Uterus (tissue), 2 donors: ENCODE results near the gene COQ5.

Source experiments
- CTCF ChIP-seq, 4 experiments: fragments of 200-600 bp in 2 of 4; fragments of 450-650 bp in 2 of 4; sonication (generic) in 2 of 4; IDR thresholded peaks; one replicate each; pipeline ENCODE4 v1.5.1; 2016 to 2019; ENCODE audit warnings: antibody characterized with exemption in 4 of 4, mild to moderate bottlenecking in 2 of 4, moderate library complexity in 1 of 4
- POLR2A ChIP-seq, 2 donors: fragments of 450-650 bp; IDR thresholded peaks; one replicate each; pipeline ENCODE4 v1.6.1; 2016; ENCODE audit warnings: antibody characterized with exemption in 2 of 2, mild to moderate bottlenecking in 1 of 2, moderate library complexity in 1 of 2

- TF ChIP-seq CTCF (IDR thresholded peaks at IDR 0.05) (peak in 1 of 4 experiments; percentile 9), POLR2A (IDR thresholded peaks at IDR 0.05) (peak; percentile 20 to 45)
Measured at GRCh38 chr12:120528861-120529525, at the start of gene COQ5.
